NCI-H774 (cell line): ENCODE measurements around the gene GSTA1.
"Not testable (repeated sequence)": the region's sequence is repeated elsewhere in the genome, so short reads cannot be mapped to it uniquely, and the experiment has no call there.

ENCODE experiments used
- DNase-seq: peaks from one replicate; lab custom pipeline; 2025; lab: John Stamatoyannopoulos, UW

The GSTA1 gene

GRCh38 chr6:52808660-52809059 is 5.0 kb upstream of the GSTA1 start:
- no peak for DNase-seq

GRCh38 chr6:52802806-52803205 is 810 bp downstream of the GSTA1 start:
- DNase-seq, result no peak

- no peak for DNase-seq
These were observed 2.3 kb downstream of the GSTA1 start for GRCh38 chr6:52801188-52801841.

GRCh38 chr6:52799272-52799671 is 4.3 kb downstream of the GSTA1 start:
- not testable (repeated sequence) for DNase-seq

GRCh38 chr6:52794366-52794765 is 9.2 kb downstream of the GSTA1 start:
- DNase-seq, result not testable (repeated sequence)

- no peak for DNase-seq
These were observed 12.8 kb downstream of the GSTA1 start for GRCh38 chr6:52790861-52791260.

GRCh38 chr6:52789658-52790057 is 14.0 kb downstream of the GSTA1 start:
- DNase-seq, result not testable (repeated sequence)

GRCh38 chr6:52788478-52788877 is 15.1 kb downstream of the GSTA1 start:
- DNase-seq, result no peak

GRCh38 chr6:52787917-52788316 is 15.7 kb downstream of the GSTA1 start:
- DNase-seq, result no peak

- no peak for DNase-seq
These were observed 17.2 kb downstream of the GSTA1 start for GRCh38 chr6:52786249-52786956.

- not testable (repeated sequence) for DNase-seq
These were observed 20.8 kb downstream of the GSTA1 start for GRCh38 chr6:52782696-52783274.

- not testable (repeated sequence) for DNase-seq
These were observed 21.4 kb downstream of the GSTA1 start for GRCh38 chr6:52782209-52782608.

GRCh38 chr6:52779237-52779636 is 24.4 kb downstream of the GSTA1 start:
- no peak for DNase-seq

GRCh38 chr6:52776711-52777351 is 26.8 kb downstream of the GSTA1 start:
- DNase-seq, result not testable (repeated sequence)

- not testable (repeated sequence) for DNase-seq
These were observed 34.2 kb downstream of the GSTA1 start for GRCh38 chr6:52769399-52769798.

GRCh38 chr6:52767658-52768057 is 36.0 kb downstream of the GSTA1 start:
- not testable (repeated sequence) for DNase-seq

- DNase-seq, result not testable (repeated sequence)
These were observed 40.2 kb downstream of the GSTA1 start, which contains the start of gene GSTA2 for GRCh38 chr6:52763322-52763916. TSS of gene GSTA2 (minus strand) at chr6:52763475. CDS start at chr6:52757947, 5,528 bp downstream.

- DNase-seq, result not testable (repeated sequence)
These were observed 41.7 kb downstream of the GSTA1 start for GRCh38 chr6:52761673-52762491.

GRCh38 chr6:52760105-52760765 is 43.4 kb downstream of the GSTA1 start:
- no peak for DNase-seq

GRCh38 chr6:52759085-52759484 is 44.5 kb downstream of the GSTA1 start:
- DNase-seq, result no peak
